Osteocyte (in vitro differentiated cells): Measurements from ENCODE around the gene ACTR1A. TPM values are rescaled to one million over a fixed set of nuclear protein-coding genes. Genes with fewer than 3 reads are reported as not detected.
A peak's percentile ranks its signal among the peaks of the same experiment; 100 is the strongest.
"Not testable (repeated sequence)": the region's sequence is repeated elsewhere in the genome, so short reads cannot be mapped to it uniquely, and the experiment has no call there.

ENCODE experiments used
- DNase-seq: peaks from one replicate; pipeline ENCODE4 v3.0.0; 2021; ENCODE audit warnings: mixed read lengths; ENCODE audit not compliant: unreplicated experiment; ENCODE audit errors: extremely low spot score
- H3K27ac Mint-ChIP-seq: one replicate; pipeline ENCODE4 v1.8.0; 2021; ENCODE audit warnings: mild to moderate bottlenecking, mixed read lengths; ENCODE audit not compliant: unreplicated experiment
- H3K27me3 Mint-ChIP-seq: one replicate; pipeline ENCODE4 v1.8.0; 2021; ENCODE audit warnings: mixed read lengths; ENCODE audit not compliant: unreplicated experiment
- H3K36me3 Mint-ChIP-seq: one replicate; pipeline ENCODE4 v1.8.0; 2021; ENCODE audit warnings: mixed read lengths; ENCODE audit not compliant: unreplicated experiment
- H3K4me1 Mint-ChIP-seq: one replicate; pipeline ENCODE4 v1.8.0; 2021; ENCODE audit warnings: mixed read lengths; ENCODE audit not compliant: unreplicated experiment
- H3K4me3 Mint-ChIP-seq: one replicate; pipeline ENCODE4 v1.8.0; 2021; ENCODE audit warnings: mild to moderate bottlenecking, moderate library complexity, mixed read lengths; ENCODE audit not compliant: unreplicated experiment
- H3K9me3 Mint-ChIP-seq: one replicate; pipeline ENCODE4 v1.8.0; 2021; ENCODE audit warnings: mixed read lengths; ENCODE audit not compliant: unreplicated experiment
- CTCF ChIP-seq: fragments of 200-600 bp; sonication (generic); IDR thresholded peaks from 2 replicates; pipeline ENCODE4 v1.5.0; 2021; ENCODE audit warnings: antibody characterized with exemption, mild to moderate bottlenecking, moderate library complexity
- total RNA-seq: library from RNA; stranded (reverse); gene quantifications from 2 replicates; pipeline ENCODE4 v1.2.1, GENCODE V29; 2021

Gene ACTR1A
- total RNA-seq, 1 donor from 2014 or later = 123 TPM

- no peak overlapping the region for H3K27ac Mint-ChIP-seq
- H3K4me3 Mint-ChIP-seq = peak overlapping the region; percentile 85
- H3K9me3 Mint-ChIP-seq = no peaks in the 10 kb centered on the region
- DNase-seq = peak; percentile 96
- H3K36me3 Mint-ChIP-seq = no peaks in the 10 kb centered on the region
- peaks cover 24% of the 10 kb centered on the region for H3K4me1 Mint-ChIP-seq
- peaks cover 17% of the 10 kb centered on the region for H3K27me3 Mint-ChIP-seq
- TF ChIP-seq CTCF = no peak
Observed at GRCh38 chr10:102461187-102462054, 41.1 kb downstream of the ACTR1A start.

- no peak for TF ChIP-seq CTCF
- no peak for DNase-seq
- Mint-ChIP-seq H3K4me1 (peaks cover 24% of the 10 kb centered on the region), H3K9me3 (no peaks in the 10 kb centered on the region), H3K27ac (peak overlapping the region; percentile 61), H3K4me3 (peak overlapping the region; percentile 85), H3K36me3 (no peaks in the 10 kb centered on the region), H3K27me3 (peaks cover 17% of the 10 kb centered on the region)
Observed at GRCh38 chr10:102460836-102461186, 41.7 kb downstream of the ACTR1A start.

GRCh38 chr10:102458656-102459055 lies 43.9 kb downstream of the ACTR1A start:
- no peaks in the 10 kb centered on the region for H3K9me3 Mint-ChIP-seq
- no peaks in the 10 kb centered on the region for H3K36me3 Mint-ChIP-seq
- no peak for TF ChIP-seq CTCF
- H3K4me1 Mint-ChIP-seq = peaks cover 24% of the 10 kb centered on the region
- DNase-seq = no peak
- H3K4me3 Mint-ChIP-seq = no peak overlapping the region
- no peak overlapping the region for H3K27ac Mint-ChIP-seq
- H3K27me3 Mint-ChIP-seq = peaks cover 17% of the 10 kb centered on the region

- peaks cover 19% of the 10 kb centered on the region for H3K4me1 Mint-ChIP-seq
- no peaks in the 10 kb centered on the region for H3K9me3 Mint-ChIP-seq
- no peak overlapping the region for H3K27ac Mint-ChIP-seq
- TF ChIP-seq CTCF = no peak
- no peak overlapping the region for H3K4me3 Mint-ChIP-seq
- no peaks in the 10 kb centered on the region for H3K36me3 Mint-ChIP-seq
- H3K27me3 Mint-ChIP-seq = peaks cover 9% of the 10 kb centered on the region
- no peak for DNase-seq
Observed at GRCh38 chr10:102457591-102458150, 44.8 kb downstream of the ACTR1A start.

- no peak for DNase-seq
- H3K4me1 Mint-ChIP-seq = peaks cover 10% of the 10 kb centered on the region
- peaks cover 3% of the 10 kb centered on the region for H3K27me3 Mint-ChIP-seq
- H3K27ac Mint-ChIP-seq = no peak overlapping the region
- H3K9me3 Mint-ChIP-seq = no peaks in the 10 kb centered on the region
- H3K36me3 Mint-ChIP-seq = no peaks in the 10 kb centered on the region
- TF ChIP-seq CTCF = no peak
- no peak overlapping the region for H3K4me3 Mint-ChIP-seq
Observed at GRCh38 chr10:102455893-102456471, 46.5 kb downstream of the ACTR1A start.

- not testable (repeated sequence) for H3K4me1 Mint-ChIP-seq, H3K27me3 Mint-ChIP-seq, DNase-seq, H3K4me3 Mint-ChIP-seq, H3K9me3 Mint-ChIP-seq, H3K36me3 Mint-ChIP-seq
- peak overlapping the region; percentile 7 for H3K27ac Mint-ChIP-seq
Observed at GRCh38 chr10:102454662-102455487, 47.6 kb downstream of the ACTR1A start.
